Measurements from ENCODE around the gene FERMT3. TPM values are rescaled to one million over a fixed set of nuclear protein-coding genes. Genes with fewer than 3 reads are reported as not detected.
A peak's percentile ranks its signal among the peaks of the same experiment; 100 is the strongest.

FERMT3 gene
- total and polyA plus RNA-seq, 2 of the 13 experiments (the other 11 are each of a cell fraction or from before 2014, with no cell fraction given) = 0.29 TPM; not detected in 1

DNA sequence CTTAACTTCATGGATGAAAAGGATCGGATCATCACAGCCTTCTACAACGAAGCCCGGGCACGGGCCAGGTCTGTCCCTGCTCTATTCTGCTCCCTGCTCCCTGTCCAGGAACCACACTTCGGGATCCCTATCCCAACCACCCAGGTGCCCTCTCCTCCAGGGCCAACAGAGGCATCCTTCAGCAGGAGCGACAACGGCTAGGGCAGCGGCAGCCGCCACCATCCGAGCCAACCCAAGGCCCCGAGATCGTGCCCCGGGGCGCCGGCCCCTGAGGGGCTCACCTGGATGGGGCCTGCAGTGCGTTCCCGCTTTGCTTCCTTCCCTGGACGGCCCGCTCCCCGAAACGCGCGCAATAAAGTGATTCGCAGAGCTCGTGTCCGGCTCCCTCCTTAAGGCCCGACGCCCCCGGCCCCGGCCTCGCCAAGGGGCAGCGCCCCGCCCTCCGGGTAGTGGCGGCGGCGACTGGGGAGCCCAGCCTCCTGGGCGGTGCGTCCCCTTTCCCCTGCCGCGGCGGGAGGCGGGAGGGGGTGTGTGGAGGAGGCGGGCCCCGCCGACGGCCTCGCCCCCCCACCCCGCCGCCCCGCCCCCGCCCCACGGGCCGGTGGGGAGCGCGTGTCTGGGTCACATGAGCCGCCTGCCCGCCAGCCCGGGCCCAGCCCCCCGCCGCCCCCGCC lies 27.5 kb downstream of the FERMT3 start, which contains the start of gene VEGFB (continued):
- TF ChIP-seq, protein P1, sequence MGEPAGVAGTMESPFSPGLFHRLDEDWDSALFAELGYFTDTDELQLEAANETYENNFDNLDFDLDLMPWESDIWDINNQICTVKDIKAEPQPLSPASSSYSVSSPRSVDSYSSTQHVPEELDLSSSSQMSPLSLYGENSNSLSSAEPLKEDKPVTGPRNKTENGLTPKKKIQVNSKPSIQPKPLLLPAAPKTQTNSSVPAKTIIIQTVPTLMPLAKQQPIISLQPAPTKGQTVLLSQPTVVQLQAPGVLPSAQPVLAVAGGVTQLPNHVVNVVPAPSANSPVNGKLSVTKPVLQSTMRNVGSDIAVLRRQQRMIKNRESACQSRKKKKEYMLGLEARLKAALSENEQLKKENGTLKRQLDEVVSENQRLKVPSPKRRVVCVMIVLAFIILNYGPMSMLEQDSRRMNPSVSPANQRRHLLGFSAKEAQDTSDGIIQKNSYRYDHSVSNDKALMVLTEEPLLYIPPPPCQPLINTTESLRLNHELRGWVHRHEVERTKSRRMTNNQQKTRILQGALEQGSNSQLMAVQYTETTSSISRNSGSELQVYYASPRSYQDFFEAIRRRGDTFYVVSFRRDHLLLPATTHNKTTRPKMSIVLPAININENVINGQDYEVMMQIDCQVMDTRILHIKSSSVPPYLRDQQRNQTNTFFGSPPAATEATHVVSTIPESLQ (CRISPR knock-in tag; conservative IDR thresholded peaks at IDR 0.05) = no peak
- TF ChIP-seq, protein P2, sequence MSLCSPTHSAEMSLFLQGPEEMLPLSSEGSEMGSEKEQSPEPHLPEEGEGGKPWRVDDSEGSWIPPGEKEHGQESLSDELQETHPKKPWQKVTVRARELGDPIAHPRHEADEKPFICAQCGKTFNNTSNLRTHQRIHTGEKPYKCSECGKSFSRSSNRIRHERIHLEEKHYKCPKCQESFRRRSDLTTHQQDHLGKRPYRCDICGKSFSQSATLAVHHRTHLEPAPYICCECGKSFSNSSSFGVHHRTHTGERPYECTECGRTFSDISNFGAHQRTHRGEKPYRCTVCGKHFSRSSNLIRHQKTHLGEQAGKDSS (CRISPR knock-in tag; IDR thresholded peaks at IDR 0.05; ENCODE audit: borderline replicate concordance, low read depth) = 0 out of 2 replicates have a peak, but pooled peaks have one; percentile 42
- TF ChIP-seq NFATC3 (CRISPR knock-in tag; IDR thresholded peaks at IDR 0.05) = no peak
- TF ChIP-seq ZC3H13 (CRISPR knock-in tag; IDR thresholded peaks at IDR 0.05) = peak; percentile 75; the same call in 1 of the 2 replicates
- TF ChIP-seq ATAD3A (CRISPR knock-in tag; IDR thresholded peaks at IDR 0.05) = no peak
- no peak for TF ChIP-seq HCFC1 (IDR thresholded peaks at IDR 0.05; ENCODE audit: low read depth, low read length)
- no peak for TF ChIP-seq HHEX (CRISPR knock-in tag; IDR thresholded peaks at IDR 0.05)
- TF ChIP-seq, protein P3, sequence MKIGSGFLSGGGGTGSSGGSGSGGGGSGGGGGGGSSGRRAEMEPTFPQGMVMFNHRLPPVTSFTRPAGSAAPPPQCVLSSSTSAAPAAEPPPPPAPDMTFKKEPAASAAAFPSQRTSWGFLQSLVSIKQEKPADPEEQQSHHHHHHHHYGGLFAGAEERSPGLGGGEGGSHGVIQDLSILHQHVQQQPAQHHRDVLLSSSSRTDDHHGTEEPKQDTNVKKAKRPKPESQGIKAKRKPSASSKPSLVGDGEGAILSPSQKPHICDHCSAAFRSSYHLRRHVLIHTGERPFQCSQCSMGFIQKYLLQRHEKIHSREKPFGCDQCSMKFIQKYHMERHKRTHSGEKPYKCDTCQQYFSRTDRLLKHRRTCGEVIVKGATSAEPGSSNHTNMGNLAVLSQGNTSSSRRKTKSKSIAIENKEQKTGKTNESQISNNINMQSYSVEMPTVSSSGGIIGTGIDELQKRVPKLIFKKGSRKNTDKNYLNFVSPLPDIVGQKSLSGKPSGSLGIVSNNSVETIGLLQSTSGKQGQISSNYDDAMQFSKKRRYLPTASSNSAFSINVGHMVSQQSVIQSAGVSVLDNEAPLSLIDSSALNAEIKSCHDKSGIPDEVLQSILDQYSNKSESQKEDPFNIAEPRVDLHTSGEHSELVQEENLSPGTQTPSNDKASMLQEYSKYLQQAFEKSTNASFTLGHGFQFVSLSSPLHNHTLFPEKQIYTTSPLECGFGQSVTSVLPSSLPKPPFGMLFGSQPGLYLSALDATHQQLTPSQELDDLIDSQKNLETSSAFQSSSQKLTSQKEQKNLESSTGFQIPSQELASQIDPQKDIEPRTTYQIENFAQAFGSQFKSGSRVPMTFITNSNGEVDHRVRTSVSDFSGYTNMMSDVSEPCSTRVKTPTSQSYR (CRISPR knock-in tag; IDR thresholded peaks at IDR 0.05; ENCODE audit: borderline replicate concordance) = no peak
- TF ChIP-seq ZNF44 (CRISPR knock-in tag; IDR thresholded peaks at IDR 0.05) = no peak
- TF ChIP-seq, protein P4, sequence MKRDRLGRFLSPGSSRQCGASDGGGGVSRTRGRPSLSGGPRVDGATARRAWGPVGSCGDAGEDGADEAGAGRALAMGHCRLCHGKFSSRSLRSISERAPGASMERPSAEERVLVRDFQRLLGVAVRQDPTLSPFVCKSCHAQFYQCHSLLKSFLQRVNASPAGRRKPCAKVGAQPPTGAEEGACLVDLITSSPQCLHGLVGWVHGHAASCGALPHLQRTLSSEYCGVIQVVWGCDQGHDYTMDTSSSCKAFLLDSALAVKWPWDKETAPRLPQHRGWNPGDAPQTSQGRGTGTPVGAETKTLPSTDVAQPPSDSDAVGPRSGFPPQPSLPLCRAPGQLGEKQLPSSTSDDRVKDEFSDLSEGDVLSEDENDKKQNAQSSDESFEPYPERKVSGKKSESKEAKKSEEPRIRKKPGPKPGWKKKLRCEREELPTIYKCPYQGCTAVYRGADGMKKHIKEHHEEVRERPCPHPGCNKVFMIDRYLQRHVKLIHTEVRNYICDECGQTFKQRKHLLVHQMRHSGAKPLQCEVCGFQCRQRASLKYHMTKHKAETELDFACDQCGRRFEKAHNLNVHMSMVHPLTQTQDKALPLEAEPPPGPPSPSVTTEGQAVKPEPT (CRISPR knock-in tag; IDR thresholded peaks at IDR 0.05; ENCODE audit: low read depth) = no peak
- TF ChIP-seq REPIN1 (CRISPR knock-in tag; IDR thresholded peaks at IDR 0.05; ENCODE audit: borderline replicate concordance, low read depth) = no peak
- TF ChIP-seq TCF7L2 (IDR thresholded peaks at IDR 0.05; ENCODE audit: low read depth, low read length) = no peak
- TF ChIP-seq TOPORS (CRISPR knock-in tag; IDR thresholded peaks at IDR 0.05) = peak; percentile 3; the same call in 1 of the 2 replicates
- TF ChIP-seq, protein P5, sequence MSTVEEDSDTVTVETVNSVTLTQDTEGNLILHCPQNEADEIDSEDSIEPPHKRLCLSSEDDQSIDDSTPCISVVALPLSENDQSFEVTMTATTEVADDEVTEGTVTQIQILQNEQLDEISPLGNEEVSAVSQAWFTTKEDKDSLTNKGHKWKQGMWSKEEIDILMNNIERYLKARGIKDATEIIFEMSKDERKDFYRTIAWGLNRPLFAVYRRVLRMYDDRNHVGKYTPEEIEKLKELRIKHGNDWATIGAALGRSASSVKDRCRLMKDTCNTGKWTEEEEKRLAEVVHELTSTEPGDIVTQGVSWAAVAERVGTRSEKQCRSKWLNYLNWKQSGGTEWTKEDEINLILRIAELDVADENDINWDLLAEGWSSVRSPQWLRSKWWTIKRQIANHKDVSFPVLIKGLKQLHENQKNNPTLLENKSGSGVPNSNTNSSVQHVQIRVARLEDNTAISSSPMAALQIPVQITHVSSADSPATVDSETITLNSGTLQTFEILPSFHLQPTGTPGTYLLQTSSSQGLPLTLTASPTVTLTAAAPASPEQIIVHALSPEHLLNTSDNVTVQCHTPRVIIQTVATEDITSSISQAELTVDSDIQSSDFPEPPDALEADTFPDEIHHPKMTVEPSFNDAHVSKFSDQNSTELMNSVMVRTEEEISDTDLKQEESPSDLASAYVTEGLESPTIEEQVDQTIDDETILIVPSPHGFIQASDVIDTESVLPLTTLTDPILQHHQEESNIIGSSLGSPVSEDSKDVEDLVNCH (CRISPR knock-in tag; IDR thresholded peaks at IDR 0.05) = no peak
- TF ChIP-seq, protein P6, sequence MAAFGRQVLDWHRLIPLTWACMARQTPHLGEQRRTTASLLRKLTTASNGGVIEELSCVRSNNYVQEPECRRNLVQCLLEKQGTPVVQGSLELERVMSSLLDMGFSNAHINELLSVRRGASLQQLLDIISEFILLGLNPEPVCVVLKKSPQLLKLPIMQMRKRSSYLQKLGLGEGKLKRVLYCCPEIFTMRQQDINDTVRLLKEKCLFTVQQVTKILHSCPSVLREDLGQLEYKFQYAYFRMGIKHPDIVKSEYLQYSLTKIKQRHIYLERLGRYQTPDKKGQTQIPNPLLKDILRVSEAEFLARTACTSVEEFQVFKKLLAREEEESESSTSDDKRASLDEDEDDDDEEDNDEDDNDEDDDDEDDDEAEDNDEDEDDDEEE (CRISPR knock-in tag; IDR thresholded peaks at IDR 0.05) = peak; percentile 41; the same call in 1 of the 2 replicates
- TF ChIP-seq SIN3A (IDR thresholded peaks at IDR 0.05; ENCODE audit: borderline replicate concordance, low read depth, low read length) = 0 out of 2 replicates have a peak, but pooled peaks have one; percentile 21
